NB4 (cell line): ENCODE data around the gene OR8B12.

Source experiments
- MYC ChIP-seq: IDR thresholded peaks from 2 replicates; pipeline ENCODE4 v1.6.1; 2011; ENCODE audit warnings: low read depth, low read length
- POLR2A ChIP-seq: IDR thresholded peaks from 2 replicates; pipeline ENCODE4 v1.6.1; 2011; ENCODE audit warnings: mild to moderate bottlenecking; ENCODE audit not compliant: insufficient read length; ENCODE audit errors: extremely low read depth
- TF ChIP-seq, protein P1 (sequence below): IDR thresholded peaks from 2 replicates; pipeline ENCODE4 v1.6.1; 2011; ENCODE audit warnings: low read depth, low read length
- TF ChIP-seq, protein P2 (sequence below): IDR thresholded peaks from one replicate; pipeline ENCODE4 v1.5.1; 2012; ENCODE audit warnings: low read depth, low read length

DNA sequence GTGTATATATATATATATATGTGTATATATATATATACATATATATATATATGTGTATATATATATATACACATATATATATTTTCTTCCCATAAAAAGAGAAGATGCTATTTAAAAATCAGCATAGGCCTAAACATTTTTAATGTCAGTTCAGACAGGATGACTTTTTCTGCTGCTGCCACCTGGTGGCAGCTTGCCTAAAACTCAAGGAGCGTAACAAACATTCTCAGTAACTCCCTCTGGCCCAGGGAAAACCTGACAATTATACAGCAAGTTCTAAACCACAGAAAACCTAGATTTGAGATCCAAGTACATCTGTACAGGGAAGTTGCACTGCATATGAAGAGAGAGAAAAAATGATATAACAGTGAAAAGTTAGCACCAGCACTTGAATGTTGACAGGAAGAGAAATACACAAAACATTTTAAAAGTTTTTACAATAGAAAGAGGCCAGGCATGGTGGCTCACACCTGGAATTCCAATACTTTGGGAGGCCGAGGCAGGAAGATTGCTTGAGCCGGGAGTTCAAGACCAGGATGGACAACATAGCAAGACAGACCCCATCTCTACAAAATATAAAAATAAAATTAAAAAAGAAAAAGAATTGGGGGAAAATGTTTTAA lies 42.9 kb upstream of the OR8B12 start:
- TF ChIP-seq, protein P1, sequence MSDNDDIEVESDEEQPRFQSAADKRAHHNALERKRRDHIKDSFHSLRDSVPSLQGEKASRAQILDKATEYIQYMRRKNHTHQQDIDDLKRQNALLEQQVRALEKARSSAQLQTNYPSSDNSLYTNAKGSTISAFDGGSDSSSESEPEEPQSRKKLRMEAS, result no peak
- no peak for TF ChIP-seq POLR2A
- TF ChIP-seq, protein P2, sequence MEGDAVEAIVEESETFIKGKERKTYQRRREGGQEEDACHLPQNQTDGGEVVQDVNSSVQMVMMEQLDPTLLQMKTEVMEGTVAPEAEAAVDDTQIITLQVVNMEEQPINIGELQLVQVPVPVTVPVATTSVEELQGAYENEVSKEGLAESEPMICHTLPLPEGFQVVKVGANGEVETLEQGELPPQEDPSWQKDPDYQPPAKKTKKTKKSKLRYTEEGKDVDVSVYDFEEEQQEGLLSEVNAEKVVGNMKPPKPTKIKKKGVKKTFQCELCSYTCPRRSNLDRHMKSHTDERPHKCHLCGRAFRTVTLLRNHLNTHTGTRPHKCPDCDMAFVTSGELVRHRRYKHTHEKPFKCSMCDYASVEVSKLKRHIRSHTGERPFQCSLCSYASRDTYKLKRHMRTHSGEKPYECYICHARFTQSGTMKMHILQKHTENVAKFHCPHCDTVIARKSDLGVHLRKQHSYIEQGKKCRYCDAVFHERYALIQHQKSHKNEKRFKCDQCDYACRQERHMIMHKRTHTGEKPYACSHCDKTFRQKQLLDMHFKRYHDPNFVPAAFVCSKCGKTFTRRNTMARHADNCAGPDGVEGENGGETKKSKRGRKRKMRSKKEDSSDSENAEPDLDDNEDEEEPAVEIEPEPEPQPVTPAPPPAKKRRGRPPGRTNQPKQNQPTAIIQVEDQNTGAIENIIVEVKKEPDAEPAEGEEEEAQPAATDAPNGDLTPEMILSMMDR, result peak; percentile 79
- TF ChIP-seq MYC, result no peak
